KMS-11 (cell line): Measurements from ENCODE around the gene GLMN.

Source experiments
- H2AFZ ChIP-seq: fragments of 200-600 bp; sonication (generic); 2 replicates; pipeline ENCODE4 v1.6.1; 2016; ENCODE audit warnings: antibody characterized with exemption, mixed run types, low read depth
- H3K27ac ChIP-seq: fragments of 200-600 bp; sonication (generic); 2 replicates; pipeline ENCODE4 v1.6.1; 2016; ENCODE audit warnings: mild to moderate bottlenecking, mixed run types
- H3K27me3 ChIP-seq: fragments of 200-600 bp; sonication (generic); 2 replicates; pipeline ENCODE4 v1.6.1; 2017; ENCODE audit warnings: mild to moderate bottlenecking, low read depth, mixed run types, moderate library complexity; ENCODE audit not compliant: insufficient read depth
- H3K36me3 ChIP-seq: fragments of 200-600 bp; sonication (generic); 2 replicates; pipeline ENCODE4 v1.6.1; 2017; ENCODE audit warnings: mild to moderate bottlenecking, mixed run types; ENCODE audit not compliant: insufficient read depth
- H3K4me1 ChIP-seq: fragments of 200-600 bp; sonication (generic); 2 replicates; pipeline ENCODE4 v1.6.1; 2016; ENCODE audit warnings: mild to moderate bottlenecking, low read depth, mixed run types; ENCODE audit not compliant: poor library complexity, severe bottlenecking
- H3K4me2 ChIP-seq: fragments of 200-600 bp; sonication (generic); 2 replicates; pipeline ENCODE4 v1.7.0; 2016; ENCODE audit warnings: mild to moderate bottlenecking, mixed run types
- H3K4me3 ChIP-seq: fragments of 200-600 bp; sonication (generic); IDR thresholded peaks from 2 replicates; pipeline ENCODE4 v1.6.1; 2017; ENCODE audit warnings: low read depth, low read length, mixed read lengths; ENCODE audit not compliant: insufficient read depth
- H3K79me2 ChIP-seq: fragments of 200-600 bp; sonication (generic); 2 replicates; pipeline ENCODE4 v1.6.1; 2016; ENCODE audit warnings: low read depth, mixed run types; ENCODE audit not compliant: insufficient read depth
- H3K9ac ChIP-seq: fragments of 200-600 bp; sonication (generic); 2 replicates; pipeline ENCODE4 v1.6.1; 2016; ENCODE audit warnings: mild to moderate bottlenecking, mixed run types
- H4K20me1 ChIP-seq: fragments of 200-600 bp; sonication (generic); 2 replicates; pipeline ENCODE4 v1.6.1; 2016; ENCODE audit warnings: mild to moderate bottlenecking, mixed run types; ENCODE audit not compliant: insufficient read depth
- TF ChIP-seq, protein P1 (sequence below): fragments of 200-600 bp; sonication (generic); conservative IDR thresholded peaks from 2 replicates; pipeline ENCODE4 v1.6.1; 2017; ENCODE audit warnings: low read depth, mild to moderate bottlenecking, antibody characterized with exemption, low read length, moderate library complexity, mixed read lengths

Gene GLMN

DNA sequence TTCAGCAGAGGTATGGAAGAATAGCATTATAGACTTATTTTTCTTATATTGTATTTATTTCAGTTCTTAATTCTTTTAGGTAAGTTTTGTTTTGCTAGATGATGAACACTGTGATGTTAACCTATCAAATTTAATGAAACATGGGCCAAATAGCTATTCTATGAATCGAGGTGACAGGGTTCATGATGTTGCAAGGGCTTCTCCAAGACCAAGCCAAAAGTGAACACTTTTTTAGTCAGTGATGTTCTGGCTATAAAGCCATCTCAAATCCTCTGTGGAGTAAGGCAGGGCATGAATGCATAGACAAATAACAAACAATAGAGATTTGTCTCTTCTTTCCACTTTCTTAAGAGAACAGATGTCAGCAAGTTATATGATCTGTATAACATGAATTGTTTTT is 54.4 kb downstream of the GLMN start:
- Histone ChIP-seq H3K79me2 (no peaks in the 10 kb centered on the region), H3K9ac (no peak overlapping the region), H3K4me1 (no peaks in the 10 kb centered on the region), H3K4me2 (no peak overlapping the region), H3K27ac (no peak overlapping the region), H2AFZ (no peak overlapping the region), H3K4me3 (no peak overlapping the region), H3K27me3 (no peaks in the 10 kb centered on the region), H4K20me1 (no peaks in the 10 kb centered on the region), H3K36me3 (no peaks in the 10 kb centered on the region)
- TF ChIP-seq, protein P1, sequence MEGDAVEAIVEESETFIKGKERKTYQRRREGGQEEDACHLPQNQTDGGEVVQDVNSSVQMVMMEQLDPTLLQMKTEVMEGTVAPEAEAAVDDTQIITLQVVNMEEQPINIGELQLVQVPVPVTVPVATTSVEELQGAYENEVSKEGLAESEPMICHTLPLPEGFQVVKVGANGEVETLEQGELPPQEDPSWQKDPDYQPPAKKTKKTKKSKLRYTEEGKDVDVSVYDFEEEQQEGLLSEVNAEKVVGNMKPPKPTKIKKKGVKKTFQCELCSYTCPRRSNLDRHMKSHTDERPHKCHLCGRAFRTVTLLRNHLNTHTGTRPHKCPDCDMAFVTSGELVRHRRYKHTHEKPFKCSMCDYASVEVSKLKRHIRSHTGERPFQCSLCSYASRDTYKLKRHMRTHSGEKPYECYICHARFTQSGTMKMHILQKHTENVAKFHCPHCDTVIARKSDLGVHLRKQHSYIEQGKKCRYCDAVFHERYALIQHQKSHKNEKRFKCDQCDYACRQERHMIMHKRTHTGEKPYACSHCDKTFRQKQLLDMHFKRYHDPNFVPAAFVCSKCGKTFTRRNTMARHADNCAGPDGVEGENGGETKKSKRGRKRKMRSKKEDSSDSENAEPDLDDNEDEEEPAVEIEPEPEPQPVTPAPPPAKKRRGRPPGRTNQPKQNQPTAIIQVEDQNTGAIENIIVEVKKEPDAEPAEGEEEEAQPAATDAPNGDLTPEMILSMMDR: no peak

DNA sequence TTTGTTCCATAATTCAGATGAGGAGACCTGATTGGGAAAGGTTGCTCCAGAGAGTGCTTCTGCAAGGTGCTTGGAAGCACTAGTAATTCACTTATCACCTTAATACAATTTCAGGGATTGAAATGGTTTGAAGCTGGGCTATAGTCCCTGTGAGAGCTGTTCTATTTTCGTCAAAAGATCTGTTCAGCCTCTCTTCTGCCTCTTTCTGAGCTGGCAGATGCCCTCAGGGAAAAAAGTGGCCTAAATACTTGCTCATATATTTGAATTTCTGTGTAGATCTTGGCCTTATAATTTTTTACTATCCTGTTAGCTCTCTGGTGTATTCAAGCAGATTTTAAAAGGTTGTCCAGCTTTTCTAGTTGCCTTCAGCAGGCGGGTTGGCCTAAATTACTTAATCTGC is 58.8 kb downstream of the GLMN start:
- H3K36me3 ChIP-seq: no peaks in the 10 kb centered on the region
- no peak overlapping the region for H3K9ac ChIP-seq
- no peak overlapping the region for H3K27ac ChIP-seq
- H3K79me2 ChIP-seq: no peaks in the 10 kb centered on the region
- no peak overlapping the region for H3K4me3 ChIP-seq
- no peaks in the 10 kb centered on the region for H3K27me3 ChIP-seq
- H4K20me1 ChIP-seq: no peaks in the 10 kb centered on the region
- H2AFZ ChIP-seq: no peak overlapping the region
- no peaks in the 10 kb centered on the region for H3K4me1 ChIP-seq
- no peak overlapping the region for H3K4me2 ChIP-seq
- TF ChIP-seq, protein P1: no peak

- H3K4me3 ChIP-seq: no peak overlapping the region
- no peaks in the 10 kb centered on the region for H3K79me2 ChIP-seq
- H3K4me1 ChIP-seq: no peaks in the 10 kb centered on the region
- TF ChIP-seq, protein P1: no peak
- H3K36me3 ChIP-seq: no peaks in the 10 kb centered on the region
- H3K4me2 ChIP-seq: no peak overlapping the region
- no peaks in the 10 kb centered on the region for H4K20me1 ChIP-seq
- H3K9ac ChIP-seq: no peak overlapping the region
- H2AFZ ChIP-seq: no peak overlapping the region
- H3K27me3 ChIP-seq: no peaks in the 10 kb centered on the region
- no peak overlapping the region for H3K27ac ChIP-seq
Measured at GRCh38 chr1:92230736-92231135, 68.1 kb downstream of the GLMN start.

- no peaks in the 10 kb centered on the region for H3K4me1 ChIP-seq
- no peaks in the 10 kb centered on the region for H4K20me1 ChIP-seq
- H2AFZ ChIP-seq: no peak overlapping the region
- no peak overlapping the region for H3K27ac ChIP-seq
- H3K9ac ChIP-seq: no peak overlapping the region
- H3K4me2 ChIP-seq: no peak overlapping the region
- TF ChIP-seq, protein P1: no peak
- H3K4me3 ChIP-seq: no peak overlapping the region
- no peaks in the 10 kb centered on the region for H3K79me2 ChIP-seq
- no peaks in the 10 kb centered on the region for H3K36me3 ChIP-seq
- no peaks in the 10 kb centered on the region for H3K27me3 ChIP-seq
Measured at GRCh38 chr1:92228401-92228800, 70.4 kb downstream of the GLMN start.

DNA sequence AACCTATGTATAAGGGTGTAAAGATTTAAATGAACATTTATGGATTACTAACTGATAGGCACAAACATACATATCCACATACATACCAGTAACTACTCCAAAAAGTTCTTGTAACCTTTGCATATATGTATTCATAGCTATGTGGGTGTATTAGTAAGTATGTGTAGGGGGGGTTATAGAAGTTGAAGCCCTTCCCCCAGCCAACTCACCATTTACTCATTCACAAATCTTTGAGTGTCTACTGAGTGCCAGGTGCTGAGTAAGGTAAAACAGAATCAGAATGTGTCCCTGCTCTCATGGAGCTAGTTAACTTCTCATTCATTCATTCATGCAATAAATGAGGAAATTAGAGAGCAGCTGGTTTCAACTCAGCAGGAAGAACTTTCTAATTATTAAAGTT is 79.8 kb downstream of the GLMN start:
- H3K79me2 ChIP-seq: no peaks in the 10 kb centered on the region
- H3K27me3 ChIP-seq: no peaks in the 10 kb centered on the region
- H3K4me3 ChIP-seq: no peak overlapping the region
- H2AFZ ChIP-seq: no peak overlapping the region
- no peak overlapping the region for H3K4me2 ChIP-seq
- H3K36me3 ChIP-seq: no peaks in the 10 kb centered on the region
- H4K20me1 ChIP-seq: no peaks in the 10 kb centered on the region
- no peak overlapping the region for H3K9ac ChIP-seq
- TF ChIP-seq, protein P1: no peak
- no peaks in the 10 kb centered on the region for H3K4me1 ChIP-seq
- H3K27ac ChIP-seq: no peak overlapping the region
